ENCODE data around the gene LPP.

DNA sequence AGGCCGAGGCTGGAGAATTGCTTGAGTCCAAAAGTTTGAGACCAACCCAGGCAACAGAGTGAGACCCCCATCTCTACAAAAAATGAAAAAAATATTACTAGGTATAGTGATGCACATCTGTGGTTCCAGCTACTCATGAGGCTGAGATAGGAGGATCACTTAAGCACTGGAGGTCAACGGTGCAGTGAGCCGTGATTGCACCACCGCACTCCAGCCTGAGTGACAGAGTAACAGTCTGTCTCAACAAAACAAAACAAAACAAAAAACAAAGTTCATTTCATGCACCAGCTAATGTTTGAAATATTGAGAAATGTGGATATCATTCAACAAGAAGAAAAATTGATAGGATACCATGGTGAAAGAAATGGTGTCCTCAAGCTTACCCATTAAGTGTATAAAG lies 567.4 kb downstream of the LPP start:
- no peak for TF ChIP-seq EZH2 (optimal IDR thresholded peaks at IDR 0.05; ENCODE audit: low read depth, low read length)
- TF ChIP-seq, protein P1, sequence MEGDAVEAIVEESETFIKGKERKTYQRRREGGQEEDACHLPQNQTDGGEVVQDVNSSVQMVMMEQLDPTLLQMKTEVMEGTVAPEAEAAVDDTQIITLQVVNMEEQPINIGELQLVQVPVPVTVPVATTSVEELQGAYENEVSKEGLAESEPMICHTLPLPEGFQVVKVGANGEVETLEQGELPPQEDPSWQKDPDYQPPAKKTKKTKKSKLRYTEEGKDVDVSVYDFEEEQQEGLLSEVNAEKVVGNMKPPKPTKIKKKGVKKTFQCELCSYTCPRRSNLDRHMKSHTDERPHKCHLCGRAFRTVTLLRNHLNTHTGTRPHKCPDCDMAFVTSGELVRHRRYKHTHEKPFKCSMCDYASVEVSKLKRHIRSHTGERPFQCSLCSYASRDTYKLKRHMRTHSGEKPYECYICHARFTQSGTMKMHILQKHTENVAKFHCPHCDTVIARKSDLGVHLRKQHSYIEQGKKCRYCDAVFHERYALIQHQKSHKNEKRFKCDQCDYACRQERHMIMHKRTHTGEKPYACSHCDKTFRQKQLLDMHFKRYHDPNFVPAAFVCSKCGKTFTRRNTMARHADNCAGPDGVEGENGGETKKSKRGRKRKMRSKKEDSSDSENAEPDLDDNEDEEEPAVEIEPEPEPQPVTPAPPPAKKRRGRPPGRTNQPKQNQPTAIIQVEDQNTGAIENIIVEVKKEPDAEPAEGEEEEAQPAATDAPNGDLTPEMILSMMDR (IDR thresholded peaks at IDR 0.05; ENCODE audit: low read length), result no peak

All from MM.1S (cell line).